HL-60 (cell line): ENCODE data around the gene FREM3.

ENCODE experiments used
- CTCF ChIP-seq: IDR thresholded peaks from one replicate; pipeline ENCODE4 v1.5.1; 2011; ENCODE audit warnings: low read length, control low read depth, inconsistent platforms; ENCODE audit not compliant: insufficient read depth
- GABPA ChIP-seq: IDR thresholded peaks from 2 replicates; pipeline ENCODE4 v1.6.1; 2012; ENCODE audit warnings: low read depth
- POLR2AphosphoS5 ChIP-seq: IDR thresholded peaks from 2 replicates; pipeline ENCODE4 v1.6.1; 2012; ENCODE audit warnings: low read depth
- REST ChIP-seq: IDR thresholded peaks from 2 replicates; pipeline ENCODE4 v1.6.1; 2012; ENCODE audit warnings: low read depth; ENCODE audit not compliant: insufficient replicate concordance

GRCh38 chr4:143626134-143626911 is 74.2 kb downstream of the FREM3 start:
- TF ChIP-seq REST (no peak), CTCF (no peak), POLR2AphosphoS5 (no peak), GABPA (no peak)
